Astrocyte (in vitro differentiated cells and primary cell): ENCODE data around the gene GLIS2.

Source experiments
- EZH2 ChIP-seq: IDR thresholded peaks from 2 replicates; pipeline ENCODE4 v1.6.1; 2012; ENCODE audit warnings: mild to moderate bottlenecking, low read length, inconsistent platforms; ENCODE audit not compliant: insufficient read depth
- TF ChIP-seq, protein P1 (sequence below): IDR thresholded peaks from 2 replicates; pipeline ENCODE4 v1.5.1; 2011; ENCODE audit warnings: low read depth, mild to moderate bottlenecking, inconsistent platforms, low read length, moderate library complexity; ENCODE audit not compliant: insufficient read depth

DNA sequence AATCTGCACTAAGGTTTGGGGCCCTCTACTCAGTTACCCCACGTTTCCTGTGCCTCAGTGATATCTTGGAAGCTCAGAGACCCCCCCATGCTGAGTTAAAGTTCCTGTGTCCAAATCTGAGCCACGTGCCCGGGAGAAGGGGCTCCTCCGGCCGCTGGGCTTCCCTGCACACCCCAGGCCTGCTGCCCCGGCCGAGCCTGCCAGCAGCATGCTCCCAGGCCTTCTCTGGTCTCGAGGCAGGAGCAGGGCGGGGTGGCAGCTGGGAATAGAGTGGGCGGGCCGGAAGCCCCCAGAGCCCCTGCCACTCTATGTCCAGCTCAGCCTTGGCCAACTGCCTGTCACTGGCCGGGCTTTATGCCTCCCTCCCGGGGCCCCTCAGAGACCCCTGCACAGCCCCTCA lies 50.1 kb downstream of the GLIS2 start:
- TF ChIP-seq, protein P1, sequence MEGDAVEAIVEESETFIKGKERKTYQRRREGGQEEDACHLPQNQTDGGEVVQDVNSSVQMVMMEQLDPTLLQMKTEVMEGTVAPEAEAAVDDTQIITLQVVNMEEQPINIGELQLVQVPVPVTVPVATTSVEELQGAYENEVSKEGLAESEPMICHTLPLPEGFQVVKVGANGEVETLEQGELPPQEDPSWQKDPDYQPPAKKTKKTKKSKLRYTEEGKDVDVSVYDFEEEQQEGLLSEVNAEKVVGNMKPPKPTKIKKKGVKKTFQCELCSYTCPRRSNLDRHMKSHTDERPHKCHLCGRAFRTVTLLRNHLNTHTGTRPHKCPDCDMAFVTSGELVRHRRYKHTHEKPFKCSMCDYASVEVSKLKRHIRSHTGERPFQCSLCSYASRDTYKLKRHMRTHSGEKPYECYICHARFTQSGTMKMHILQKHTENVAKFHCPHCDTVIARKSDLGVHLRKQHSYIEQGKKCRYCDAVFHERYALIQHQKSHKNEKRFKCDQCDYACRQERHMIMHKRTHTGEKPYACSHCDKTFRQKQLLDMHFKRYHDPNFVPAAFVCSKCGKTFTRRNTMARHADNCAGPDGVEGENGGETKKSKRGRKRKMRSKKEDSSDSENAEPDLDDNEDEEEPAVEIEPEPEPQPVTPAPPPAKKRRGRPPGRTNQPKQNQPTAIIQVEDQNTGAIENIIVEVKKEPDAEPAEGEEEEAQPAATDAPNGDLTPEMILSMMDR, result no peak
- TF ChIP-seq EZH2, result no peak
